H1 (cell line): ENCODE data around the gene FSD1L. TPM values are rescaled to one million over a fixed set of nuclear protein-coding genes. Genes with fewer than 3 reads are reported as not detected.

Experiments used
- ASH2L ChIP-seq: fragments of 200-600, 300-600 bp; sonication (generic); IDR thresholded peaks from one replicate; pipeline ENCODE4 v1.7.1; 2017; ENCODE audit warnings: low read length
- CBX8 ChIP-seq: fragments of 300-800, 300-1000 bp; sonication (generic); IDR thresholded peaks from 2 replicates; pipeline ENCODE4 v1.7.1; 2016; ENCODE audit warnings: low read depth, low read length, borderline replicate concordance
- HDAC6 ChIP-seq: IDR thresholded peaks from one replicate; pipeline ENCODE4 v1.7.1; 2012; ENCODE audit warnings: low read depth, mild to moderate bottlenecking, inconsistent platforms, low read length, moderate library complexity
- JUND ChIP-seq: IDR thresholded peaks from 2 replicates; pipeline ENCODE4 v1.6.1; 2011; ENCODE audit warnings: mild to moderate bottlenecking, improper control_type of control experiment, low read length
- POLR2AphosphoS5 ChIP-seq: IDR thresholded peaks from 2 replicates; pipeline ENCODE4 v1.6.1; 2011; ENCODE audit warnings: low read depth, low read length
- SAP30 ChIP-seq: fragments of 300-600 bp; sonication (generic); IDR thresholded peaks from 2 replicates; pipeline ENCODE4 v1.7.1; 2012; ENCODE audit warnings: low read length, moderate library complexity, mild to moderate bottlenecking, inconsistent platforms; ENCODE audit not compliant: insufficient read depth, insufficient replicate concordance
- polyA plus RNA-seq, 7 experiments: library from polyadenylated mRNA; depleted of rRNA in 3 of 7; stranded (reverse) in 5 of 7; unstranded in 2 of 7; fragments of >200 nt in 5 of 7; fragments of 200-250 nt in 2 of 7; gene quantifications; 1 replicate in 5 of 7; 2 replicates in 1 of 7; 4 replicates in 1 of 7; pipeline versions ENCODE4 v1.2.1 to v1.2.3, GENCODE V29; 2011 to 2013; ENCODE audit warnings: missing spikeins in 2 of 7, mixed read lengths in 2 of 7
- total RNA-seq: library from RNA; stranded (reverse); fragmentation: NEBNext Ultra II Directional; extraction: Animal tissue kit (Norgen Biotek cat#: 25700); gene quantifications from 2 replicates; pipeline ENCODE4 v1.2.1, GENCODE V29; 2021
- TF ChIP-seq, protein P1 (sequence below): fragments of 300-600 bp; sonication (generic); IDR thresholded peaks from 2 replicates; pipeline ENCODE4 v1.7.1; 2012; ENCODE audit warnings: low read length, moderate library complexity, mild to moderate bottlenecking, inconsistent platforms; ENCODE audit not compliant: insufficient replicate concordance
- TF ChIP-seq, protein P2 (sequence below): IDR thresholded peaks from 2 replicates; pipeline ENCODE4 v1.6.1; 2011; ENCODE audit warnings: low read depth, mild to moderate bottlenecking, low read length; ENCODE audit not compliant: insufficient read depth
- TF ChIP-seq, protein P3 (sequence below): IDR thresholded peaks from 2 replicates; pipeline ENCODE4 v1.6.1; 2012; ENCODE audit warnings: inconsistent platforms

Gene FSD1L
- total and polyA plus RNA-seq, 2 of the 8 experiments (the other 6 are each of a cell fraction or from before 2014, with no cell fraction given) = 0.91 to 4.8 TPM

DNA sequence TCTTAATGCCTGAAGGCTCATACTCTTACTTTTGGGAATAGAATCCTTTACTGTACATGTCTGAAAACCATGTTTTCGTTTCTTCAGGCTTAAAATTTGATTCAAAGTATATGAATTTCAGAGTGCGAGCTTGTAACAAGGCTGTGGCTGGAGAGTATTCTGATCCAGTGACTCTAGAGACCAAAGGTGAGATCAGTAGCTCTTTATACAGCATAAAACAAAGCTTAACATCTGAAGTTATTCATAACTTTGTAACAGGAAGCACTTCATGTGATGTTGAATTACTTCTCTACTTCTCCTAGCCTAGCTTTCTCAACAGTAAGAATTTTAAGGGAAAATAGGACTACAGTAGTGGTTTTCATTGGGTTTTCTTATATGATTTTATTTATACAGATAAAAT is 60.7 kb downstream of the FSD1L start (continued):
- TF ChIP-seq, protein P1, sequence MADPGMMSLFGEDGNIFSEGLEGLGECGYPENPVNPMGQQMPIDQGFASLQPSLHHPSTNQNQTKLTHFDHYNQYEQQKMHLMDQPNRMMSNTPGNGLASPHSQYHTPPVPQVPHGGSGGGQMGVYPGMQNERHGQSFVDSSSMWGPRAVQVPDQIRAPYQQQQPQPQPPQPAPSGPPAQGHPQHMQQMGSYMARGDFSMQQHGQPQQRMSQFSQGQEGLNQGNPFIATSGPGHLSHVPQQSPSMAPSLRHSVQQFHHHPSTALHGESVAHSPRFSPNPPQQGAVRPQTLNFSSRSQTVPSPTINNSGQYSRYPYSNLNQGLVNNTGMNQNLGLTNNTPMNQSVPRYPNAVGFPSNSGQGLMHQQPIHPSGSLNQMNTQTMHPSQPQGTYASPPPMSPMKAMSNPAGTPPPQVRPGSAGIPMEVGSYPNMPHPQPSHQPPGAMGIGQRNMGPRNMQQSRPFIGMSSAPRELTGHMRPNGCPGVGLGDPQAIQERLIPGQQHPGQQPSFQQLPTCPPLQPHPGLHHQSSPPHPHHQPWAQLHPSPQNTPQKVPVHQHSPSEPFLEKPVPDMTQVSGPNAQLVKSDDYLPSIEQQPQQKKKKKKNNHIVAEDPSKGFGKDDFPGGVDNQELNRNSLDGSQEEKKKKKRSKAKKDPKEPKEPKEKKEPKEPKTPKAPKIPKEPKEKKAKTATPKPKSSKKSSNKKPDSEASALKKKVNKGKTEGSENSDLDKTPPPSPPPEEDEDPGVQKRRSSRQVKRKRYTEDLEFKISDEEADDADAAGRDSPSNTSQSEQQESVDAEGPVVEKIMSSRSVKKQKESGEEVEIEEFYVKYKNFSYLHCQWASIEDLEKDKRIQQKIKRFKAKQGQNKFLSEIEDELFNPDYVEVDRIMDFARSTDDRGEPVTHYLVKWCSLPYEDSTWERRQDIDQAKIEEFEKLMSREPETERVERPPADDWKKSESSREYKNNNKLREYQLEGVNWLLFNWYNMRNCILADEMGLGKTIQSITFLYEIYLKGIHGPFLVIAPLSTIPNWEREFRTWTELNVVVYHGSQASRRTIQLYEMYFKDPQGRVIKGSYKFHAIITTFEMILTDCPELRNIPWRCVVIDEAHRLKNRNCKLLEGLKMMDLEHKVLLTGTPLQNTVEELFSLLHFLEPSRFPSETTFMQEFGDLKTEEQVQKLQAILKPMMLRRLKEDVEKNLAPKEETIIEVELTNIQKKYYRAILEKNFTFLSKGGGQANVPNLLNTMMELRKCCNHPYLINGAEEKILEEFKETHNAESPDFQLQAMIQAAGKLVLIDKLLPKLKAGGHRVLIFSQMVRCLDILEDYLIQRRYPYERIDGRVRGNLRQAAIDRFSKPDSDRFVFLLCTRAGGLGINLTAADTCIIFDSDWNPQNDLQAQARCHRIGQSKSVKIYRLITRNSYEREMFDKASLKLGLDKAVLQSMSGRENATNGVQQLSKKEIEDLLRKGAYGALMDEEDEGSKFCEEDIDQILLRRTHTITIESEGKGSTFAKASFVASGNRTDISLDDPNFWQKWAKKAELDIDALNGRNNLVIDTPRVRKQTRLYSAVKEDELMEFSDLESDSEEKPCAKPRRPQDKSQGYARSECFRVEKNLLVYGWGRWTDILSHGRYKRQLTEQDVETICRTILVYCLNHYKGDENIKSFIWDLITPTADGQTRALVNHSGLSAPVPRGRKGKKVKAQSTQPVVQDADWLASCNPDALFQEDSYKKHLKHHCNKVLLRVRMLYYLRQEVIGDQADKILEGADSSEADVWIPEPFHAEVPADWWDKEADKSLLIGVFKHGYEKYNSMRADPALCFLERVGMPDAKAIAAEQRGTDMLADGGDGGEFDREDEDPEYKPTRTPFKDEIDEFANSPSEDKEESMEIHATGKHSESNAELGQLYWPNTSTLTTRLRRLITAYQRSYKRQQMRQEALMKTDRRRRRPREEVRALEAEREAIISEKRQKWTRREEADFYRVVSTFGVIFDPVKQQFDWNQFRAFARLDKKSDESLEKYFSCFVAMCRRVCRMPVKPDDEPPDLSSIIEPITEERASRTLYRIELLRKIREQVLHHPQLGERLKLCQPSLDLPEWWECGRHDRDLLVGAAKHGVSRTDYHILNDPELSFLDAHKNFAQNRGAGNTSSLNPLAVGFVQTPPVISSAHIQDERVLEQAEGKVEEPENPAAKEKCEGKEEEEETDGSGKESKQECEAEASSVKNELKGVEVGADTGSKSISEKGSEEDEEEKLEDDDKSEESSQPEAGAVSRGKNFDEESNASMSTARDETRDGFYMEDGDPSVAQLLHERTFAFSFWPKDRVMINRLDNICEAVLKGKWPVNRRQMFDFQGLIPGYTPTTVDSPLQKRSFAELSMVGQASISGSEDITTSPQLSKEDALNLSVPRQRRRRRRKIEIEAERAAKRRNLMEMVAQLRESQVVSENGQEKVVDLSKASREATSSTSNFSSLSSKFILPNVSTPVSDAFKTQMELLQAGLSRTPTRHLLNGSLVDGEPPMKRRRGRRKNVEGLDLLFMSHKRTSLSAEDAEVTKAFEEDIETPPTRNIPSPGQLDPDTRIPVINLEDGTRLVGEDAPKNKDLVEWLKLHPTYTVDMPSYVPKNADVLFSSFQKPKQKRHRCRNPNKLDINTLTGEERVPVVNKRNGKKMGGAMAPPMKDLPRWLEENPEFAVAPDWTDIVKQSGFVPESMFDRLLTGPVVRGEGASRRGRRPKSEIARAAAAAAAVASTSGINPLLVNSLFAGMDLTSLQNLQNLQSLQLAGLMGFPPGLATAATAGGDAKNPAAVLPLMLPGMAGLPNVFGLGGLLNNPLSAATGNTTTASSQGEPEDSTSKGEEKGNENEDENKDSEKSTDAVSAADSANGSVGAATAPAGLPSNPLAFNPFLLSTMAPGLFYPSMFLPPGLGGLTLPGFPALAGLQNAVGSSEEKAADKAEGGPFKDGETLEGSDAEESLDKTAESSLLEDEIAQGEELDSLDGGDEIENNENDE = no peak
- TF ChIP-seq CBX8 (no peak), POLR2AphosphoS5 (no peak), HDAC6 (no peak), ASH2L (no peak), SAP30 (no peak), JUND (no peak)
- TF ChIP-seq, protein P2, sequence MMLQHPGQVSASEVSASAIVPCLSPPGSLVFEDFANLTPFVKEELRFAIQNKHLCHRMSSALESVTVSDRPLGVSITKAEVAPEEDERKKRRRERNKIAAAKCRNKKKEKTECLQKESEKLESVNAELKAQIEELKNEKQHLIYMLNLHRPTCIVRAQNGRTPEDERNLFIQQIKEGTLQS = no peak
- TF ChIP-seq, protein P3, sequence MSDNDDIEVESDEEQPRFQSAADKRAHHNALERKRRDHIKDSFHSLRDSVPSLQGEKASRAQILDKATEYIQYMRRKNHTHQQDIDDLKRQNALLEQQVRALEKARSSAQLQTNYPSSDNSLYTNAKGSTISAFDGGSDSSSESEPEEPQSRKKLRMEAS = no peak
